Measurements from ENCODE around the gene C17orf113. TPM values are rescaled to one million over a fixed set of nuclear protein-coding genes. Genes with fewer than 3 reads are reported as not detected.

C17orf113 gene
- total and polyA plus RNA-seq, 2 of the 13 experiments (the other 11 are each of a cell fraction or from before 2014, with no cell fraction given), result 0.87 to 1.1 TPM

DNA sequence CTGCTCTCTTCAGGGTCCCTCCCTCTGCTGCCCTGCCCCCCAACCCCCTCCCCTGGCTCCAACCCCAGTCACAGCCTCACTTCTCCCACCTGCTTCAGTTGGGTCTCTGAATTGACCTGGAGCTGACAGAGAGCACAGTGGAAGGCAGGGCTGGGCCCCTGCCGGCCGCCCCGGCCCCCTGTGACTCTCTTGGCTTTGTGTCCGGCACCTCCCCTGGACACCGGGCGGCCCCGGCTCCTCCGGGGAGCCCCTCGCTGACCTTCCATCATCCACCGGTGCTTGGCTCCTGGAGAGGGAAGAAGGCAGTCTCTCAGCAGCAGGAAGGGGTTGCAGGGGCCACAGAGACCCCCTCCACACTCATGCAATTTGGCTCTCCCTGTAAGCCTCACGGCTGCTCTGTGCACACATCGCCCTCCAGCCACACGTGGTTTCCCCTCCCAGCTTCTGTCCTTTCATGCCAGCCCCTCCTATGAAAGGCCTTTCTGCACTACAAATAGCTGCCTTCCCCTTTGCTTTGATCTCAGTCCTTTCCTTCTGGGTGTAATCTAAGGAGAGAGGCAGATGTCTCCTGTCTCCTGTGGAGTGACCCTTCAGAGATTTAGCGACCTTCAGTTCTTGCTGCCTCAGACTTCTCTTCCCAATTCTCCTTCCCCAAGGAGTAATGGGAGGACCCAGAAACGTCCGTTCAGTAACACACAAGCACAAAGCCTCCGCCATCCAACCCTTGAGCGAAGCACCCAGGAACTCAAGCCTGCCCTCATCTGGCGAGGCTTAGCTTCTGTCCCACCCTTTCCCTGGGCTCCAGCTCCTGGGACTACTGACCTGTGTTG, 22.2 kb downstream of the C17orf113 start (continued):
- TF ChIP-seq ZKSCAN5 (CRISPR knock-in tag; IDR thresholded peaks at IDR 0.05), result no peak
- TF ChIP-seq, protein P1, sequence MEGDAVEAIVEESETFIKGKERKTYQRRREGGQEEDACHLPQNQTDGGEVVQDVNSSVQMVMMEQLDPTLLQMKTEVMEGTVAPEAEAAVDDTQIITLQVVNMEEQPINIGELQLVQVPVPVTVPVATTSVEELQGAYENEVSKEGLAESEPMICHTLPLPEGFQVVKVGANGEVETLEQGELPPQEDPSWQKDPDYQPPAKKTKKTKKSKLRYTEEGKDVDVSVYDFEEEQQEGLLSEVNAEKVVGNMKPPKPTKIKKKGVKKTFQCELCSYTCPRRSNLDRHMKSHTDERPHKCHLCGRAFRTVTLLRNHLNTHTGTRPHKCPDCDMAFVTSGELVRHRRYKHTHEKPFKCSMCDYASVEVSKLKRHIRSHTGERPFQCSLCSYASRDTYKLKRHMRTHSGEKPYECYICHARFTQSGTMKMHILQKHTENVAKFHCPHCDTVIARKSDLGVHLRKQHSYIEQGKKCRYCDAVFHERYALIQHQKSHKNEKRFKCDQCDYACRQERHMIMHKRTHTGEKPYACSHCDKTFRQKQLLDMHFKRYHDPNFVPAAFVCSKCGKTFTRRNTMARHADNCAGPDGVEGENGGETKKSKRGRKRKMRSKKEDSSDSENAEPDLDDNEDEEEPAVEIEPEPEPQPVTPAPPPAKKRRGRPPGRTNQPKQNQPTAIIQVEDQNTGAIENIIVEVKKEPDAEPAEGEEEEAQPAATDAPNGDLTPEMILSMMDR (CRISPR knock-in tag; IDR thresholded peaks at IDR 0.05), result peak; percentile 93
- TF ChIP-seq SMAD1 (CRISPR knock-in tag; IDR thresholded peaks at IDR 0.05; ENCODE audit: borderline replicate concordance, low read depth), result no peak
- TF ChIP-seq GFI1 (CRISPR knock-in tag; IDR thresholded peaks at IDR 0.05; ENCODE audit: borderline replicate concordance), result no peak
- TF ChIP-seq ZNF773 (CRISPR knock-in tag; IDR thresholded peaks at IDR 0.05; ENCODE audit: borderline replicate concordance), result no peak
- no peak for TF ChIP-seq ZNF670 (CRISPR knock-in tag; IDR thresholded peaks at IDR 0.05; ENCODE audit: borderline replicate concordance)
- no peak for TF ChIP-seq ATF7-NPFF (CRISPR knock-in tag; IDR thresholded peaks at IDR 0.05; ENCODE audit: low read depth)
- TF ChIP-seq ZNF891 (CRISPR knock-in tag; IDR thresholded peaks at IDR 0.05), result no peak
- TF ChIP-seq ATM (IDR thresholded peaks at IDR 0.05; ENCODE audit: borderline replicate concordance), result no peak
- no peak for TF ChIP-seq ZNF552 (CRISPR knock-in tag; IDR thresholded peaks at IDR 0.05; ENCODE audit: borderline replicate concordance)
- TF ChIP-seq SPEN (CRISPR knock-in tag; IDR thresholded peaks at IDR 0.05; ENCODE audit: low read depth), result no peak
- TF ChIP-seq ZNF282 (IDR thresholded peaks at IDR 0.05; ENCODE audit: partially characterized antibody), result no peak
- no peak; the same call in 1 of the 2 replicates for TF ChIP-seq KDM3A (CRISPR knock-in tag; IDR thresholded peaks at IDR 0.05; ENCODE audit: low read depth)
- no peak for TF ChIP-seq ZNF264 (CRISPR knock-in tag; IDR thresholded peaks at IDR 0.05)
- TF ChIP-seq ZNF224 (CRISPR knock-in tag; IDR thresholded peaks at IDR 0.05), result peak; percentile 31; the same call in 1 of the 2 replicates
- TF ChIP-seq NR3C1 (CRISPR knock-in tag; IDR thresholded peaks at IDR 0.05), result no peak
- TF ChIP-seq, protein P2, sequence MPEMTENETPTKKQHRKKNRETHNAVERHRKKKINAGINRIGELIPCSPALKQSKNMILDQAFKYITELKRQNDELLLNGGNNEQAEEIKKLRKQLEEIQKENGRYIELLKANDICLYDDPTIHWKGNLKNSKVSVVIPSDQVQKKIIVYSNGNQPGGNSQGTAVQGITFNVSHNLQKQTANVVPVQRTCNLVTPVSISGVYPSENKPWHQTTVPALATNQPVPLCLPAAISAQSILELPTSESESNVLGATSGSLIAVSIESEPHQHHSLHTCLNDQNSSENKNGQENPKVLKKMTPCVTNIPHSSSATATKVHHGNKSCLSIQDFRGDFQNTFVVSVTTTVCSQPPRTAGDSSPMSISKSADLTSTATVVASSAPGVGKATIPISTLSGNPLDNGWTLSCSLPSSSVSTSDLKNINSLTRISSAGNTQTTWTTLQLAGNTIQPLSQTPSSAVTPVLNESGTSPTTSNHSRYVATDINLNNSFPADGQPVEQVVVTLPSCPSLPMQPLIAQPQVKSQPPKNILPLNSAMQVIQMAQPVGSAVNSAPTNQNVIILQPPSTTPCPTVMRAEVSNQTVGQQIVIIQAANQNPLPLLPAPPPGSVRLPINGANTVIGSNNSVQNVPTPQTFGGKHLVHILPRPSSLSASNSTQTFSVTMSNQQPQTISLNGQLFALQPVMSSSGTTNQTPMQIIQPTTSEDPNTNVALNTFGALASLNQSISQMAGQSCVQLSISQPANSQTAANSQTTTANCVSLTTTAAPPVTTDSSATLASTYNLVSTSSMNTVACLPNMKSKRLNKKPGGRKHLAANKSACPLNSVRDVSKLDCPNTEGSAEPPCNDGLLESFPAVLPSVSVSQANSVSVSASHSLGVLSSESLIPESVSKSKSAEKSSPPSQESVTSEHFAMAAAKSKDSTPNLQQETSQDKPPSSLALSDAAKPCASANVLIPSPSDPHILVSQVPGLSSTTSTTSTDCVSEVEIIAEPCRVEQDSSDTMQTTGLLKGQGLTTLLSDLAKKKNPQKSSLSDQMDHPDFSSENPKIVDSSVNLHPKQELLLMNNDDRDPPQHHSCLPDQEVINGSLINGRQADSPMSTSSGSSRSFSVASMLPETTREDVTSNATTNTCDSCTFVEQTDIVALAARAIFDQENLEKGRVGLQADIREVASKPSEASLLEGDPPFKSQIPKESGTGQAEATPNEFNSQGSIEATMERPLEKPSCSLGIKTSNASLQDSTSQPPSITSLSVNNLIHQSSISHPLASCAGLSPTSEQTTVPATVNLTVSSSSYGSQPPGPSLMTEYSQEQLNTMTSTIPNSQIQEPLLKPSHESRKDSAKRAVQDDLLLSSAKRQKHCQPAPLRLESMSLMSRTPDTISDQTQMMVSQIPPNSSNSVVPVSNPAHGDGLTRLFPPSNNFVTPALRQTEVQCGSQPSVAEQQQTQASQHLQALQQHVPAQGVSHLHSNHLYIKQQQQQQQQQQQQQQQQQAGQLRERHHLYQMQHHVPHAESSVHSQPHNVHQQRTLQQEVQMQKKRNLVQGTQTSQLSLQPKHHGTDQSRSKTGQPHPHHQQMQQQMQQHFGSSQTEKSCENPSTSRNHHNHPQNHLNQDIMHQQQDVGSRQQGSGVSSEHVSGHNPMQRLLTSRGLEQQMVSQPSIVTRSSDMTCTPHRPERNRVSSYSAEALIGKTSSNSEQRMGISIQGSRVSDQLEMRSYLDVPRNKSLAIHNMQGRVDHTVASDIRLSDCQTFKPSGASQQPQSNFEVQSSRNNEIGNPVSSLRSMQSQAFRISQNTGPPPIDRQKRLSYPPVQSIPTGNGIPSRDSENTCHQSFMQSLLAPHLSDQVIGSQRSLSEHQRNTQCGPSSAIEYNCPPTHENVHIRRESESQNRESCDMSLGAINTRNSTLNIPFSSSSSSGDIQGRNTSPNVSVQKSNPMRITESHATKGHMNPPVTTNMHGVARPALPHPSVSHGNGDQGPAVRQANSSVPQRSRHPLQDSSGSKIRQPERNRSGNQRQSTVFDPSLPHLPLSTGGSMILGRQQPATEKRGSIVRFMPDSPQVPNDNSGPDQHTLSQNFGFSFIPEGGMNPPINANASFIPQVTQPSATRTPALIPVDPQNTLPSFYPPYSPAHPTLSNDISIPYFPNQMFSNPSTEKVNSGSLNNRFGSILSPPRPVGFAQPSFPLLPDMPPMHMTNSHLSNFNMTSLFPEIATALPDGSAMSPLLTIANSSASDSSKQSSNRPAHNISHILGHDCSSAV (CRISPR knock-in tag; IDR thresholded peaks at IDR 0.05; ENCODE audit: borderline replicate concordance), result no peak
- no peak for TF ChIP-seq HNF4A (CRISPR knock-in tag; IDR thresholded peaks at IDR 0.05)
- no peak for TF ChIP-seq RARG (CRISPR knock-in tag; IDR thresholded peaks at IDR 0.05; ENCODE audit: low read depth)

Data from HepG2 (cell line).